Left forelimb (tissue), 1 donor: ENCODE results near the gene TULP1.

ENCODE experiments used
- DNase-seq: peaks from one replicate; pipeline ENCODE4 v3.0.0-alpha.2; 2018; ENCODE audit warnings: low spot score

The TULP1 gene

GRCh38 chr6:35496841-35497570, 15.7 kb downstream of the TULP1 start, which contains the start of gene TEAD3:
TSS of gene TEAD3 (minus strand) at chr6:35497079.
- DNase-seq: peak; percentile 87

DNA sequence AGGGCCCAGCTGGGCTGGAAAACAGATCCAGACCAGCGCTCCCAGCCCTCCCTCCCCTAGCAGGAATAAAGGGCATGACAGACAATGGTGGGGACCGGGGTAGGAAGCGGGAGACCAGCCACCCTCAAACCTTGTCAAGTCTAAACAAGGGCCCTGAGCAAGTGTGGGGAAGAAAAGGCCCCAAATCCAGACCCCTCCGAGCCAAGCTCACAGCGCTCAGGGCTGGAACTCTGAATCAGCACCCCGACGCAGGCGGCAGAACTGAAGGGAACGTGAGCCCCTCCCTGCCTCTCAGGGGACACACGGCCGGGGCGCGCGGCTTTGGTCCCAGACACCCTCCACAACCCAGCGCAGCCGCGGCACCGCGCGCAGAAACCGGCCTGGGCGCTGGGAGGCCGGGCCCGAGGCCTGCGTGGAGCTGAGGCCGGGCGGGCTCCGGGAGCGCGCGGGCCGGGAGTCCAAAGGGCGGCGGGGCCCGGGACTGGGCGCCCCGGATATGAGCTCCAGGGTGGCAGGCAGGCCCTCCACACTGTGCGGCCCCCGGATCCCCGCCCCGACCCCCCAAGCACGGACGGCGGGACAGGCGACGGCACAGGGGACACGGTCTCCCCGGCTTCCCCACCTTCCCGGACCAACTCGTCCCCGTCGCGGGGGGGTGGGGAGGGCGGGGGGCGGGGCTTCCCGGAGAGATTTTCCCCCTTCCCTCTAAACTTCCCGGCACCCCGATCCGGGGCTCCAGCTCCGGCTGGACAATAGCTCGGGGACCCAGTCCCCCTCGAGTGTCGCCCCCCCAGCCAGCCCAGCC, 16.5 kb downstream of the TULP1 start:
- no peak for DNase-seq

GRCh38 chr6:35495258-35496035, 17.2 kb downstream of the TULP1 start:
- DNase-seq: no peak

DNA sequence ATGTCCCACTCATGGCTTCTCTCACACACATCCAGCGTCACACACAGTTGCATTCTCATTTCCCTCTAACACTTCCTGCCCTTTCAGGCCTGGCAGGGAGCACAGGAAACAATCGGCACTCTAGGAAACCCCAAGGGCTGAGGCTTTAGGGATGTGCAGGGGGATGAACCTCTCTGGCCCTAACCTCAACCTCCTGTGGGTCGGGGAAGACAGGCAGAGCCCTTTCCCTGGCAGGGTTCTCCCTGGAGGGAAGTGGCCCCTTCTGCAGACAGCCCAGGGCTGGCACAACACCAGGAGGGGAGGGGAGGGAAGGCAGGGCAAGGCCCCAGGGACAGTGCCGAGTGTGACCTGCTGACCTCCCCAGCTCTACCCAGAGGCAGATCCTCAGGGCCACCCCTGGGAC, 18.5 kb downstream of the TULP1 start:
- no peak for DNase-seq

GRCh38 chr6:35493307-35493983, 19.3 kb downstream of the TULP1 start:
- DNase-seq: no peak

DNA sequence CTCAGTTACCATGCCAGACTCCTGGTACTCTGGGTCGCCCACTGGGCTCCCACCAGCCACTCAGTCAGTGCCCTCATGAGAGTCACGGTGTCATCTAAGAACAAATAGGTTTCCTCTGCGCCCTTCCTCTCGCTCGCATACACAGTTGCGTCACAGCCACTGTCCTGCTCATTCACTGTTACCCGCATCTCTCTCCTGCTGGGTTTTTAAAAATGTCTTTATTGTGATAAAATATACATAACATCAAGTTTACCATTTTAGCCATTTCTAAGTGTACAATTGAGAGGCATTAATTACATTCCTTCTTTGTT, 19.8 kb downstream of the TULP1 start:
- no peak for DNase-seq

- no peak for DNase-seq
These were observed 20.3 kb downstream of the TULP1 start for GRCh38 chr6:35492258-35492973.

GRCh38 chr6:35491558-35492257, 21.0 kb downstream of the TULP1 start:
- DNase-seq: no peak

- DNase-seq: no peak
These were observed 21.7 kb downstream of the TULP1 start for GRCh38 chr6:35490821-35491557.

GRCh38 chr6:35489995-35490791, 22.5 kb downstream of the TULP1 start:
- DNase-seq: peak; percentile 87

DNA sequence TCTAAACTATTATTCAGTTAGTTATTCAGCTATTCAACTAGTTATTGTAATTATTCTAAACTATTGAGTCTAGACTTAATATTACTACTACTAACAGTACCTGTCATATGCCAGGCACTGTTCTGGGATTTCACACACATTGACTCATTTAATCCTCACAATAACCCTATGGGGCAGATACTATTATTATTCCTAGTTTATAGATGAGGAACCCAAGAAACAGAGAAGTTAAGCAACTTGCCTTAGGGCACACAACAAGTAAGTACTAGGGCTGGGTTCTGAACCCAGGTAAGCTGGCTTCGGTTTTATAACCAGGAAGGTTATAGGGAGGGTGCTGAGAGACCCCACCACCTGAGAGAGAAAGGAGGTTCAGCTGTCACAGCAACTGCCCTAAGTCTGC, 23.6 kb downstream of the TULP1 start:
- DNase-seq: no peak

GRCh38 chr6:35488517-35488862, 24.2 kb downstream of the TULP1 start:
- no peak for DNase-seq

GRCh38 chr6:35487658-35488516, 24.8 kb downstream of the TULP1 start:
- no peak for DNase-seq

DNA sequence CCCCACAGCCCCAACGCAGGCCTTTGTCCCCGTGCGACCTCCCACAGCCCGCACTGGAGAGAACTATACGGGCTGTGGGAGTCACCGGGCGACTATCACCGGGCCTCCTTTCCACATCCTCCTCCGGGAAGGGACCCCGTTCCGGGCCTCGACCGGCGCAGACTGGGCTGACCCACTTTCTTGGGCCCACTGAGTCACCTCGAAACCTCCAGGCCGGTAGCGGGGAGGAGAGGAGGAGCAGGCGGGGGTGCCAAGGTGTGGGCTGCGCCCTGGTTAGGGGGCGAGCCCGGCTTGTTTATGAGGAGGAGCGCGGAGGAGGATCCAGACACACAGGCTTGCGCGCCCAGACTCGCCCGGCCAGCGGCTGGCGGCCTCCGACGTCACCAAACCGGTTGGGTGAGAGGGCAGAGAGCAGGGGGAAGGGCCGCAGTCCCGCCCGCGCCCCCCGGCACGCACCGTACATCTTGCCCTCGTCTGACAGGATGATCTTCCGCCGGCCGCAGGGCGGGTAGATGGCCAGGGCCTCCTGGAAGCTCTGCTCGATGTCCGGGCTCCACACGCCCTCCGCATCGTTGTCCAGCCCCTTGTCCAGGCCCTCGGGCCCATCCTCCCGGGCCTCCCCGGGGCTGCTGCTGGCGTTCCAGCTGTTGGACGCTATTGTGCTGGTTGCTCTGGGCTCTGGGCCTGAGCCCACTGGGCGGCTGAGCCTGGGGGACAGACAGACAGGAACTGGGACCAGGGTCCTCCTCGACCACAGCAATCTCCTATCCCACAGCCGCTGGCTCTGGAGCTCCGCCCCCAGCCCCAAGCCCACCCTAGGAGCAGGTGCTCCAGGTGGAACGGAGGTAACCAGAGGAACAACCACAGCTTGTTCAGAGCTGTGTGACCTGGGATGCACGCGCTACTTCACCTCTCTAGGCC, 26.4 kb downstream of the TULP1 start:
- no peak for DNase-seq

GRCh38 chr6:35485402-35485877, 27.3 kb downstream of the TULP1 start:
- DNase-seq: no peak

DNA sequence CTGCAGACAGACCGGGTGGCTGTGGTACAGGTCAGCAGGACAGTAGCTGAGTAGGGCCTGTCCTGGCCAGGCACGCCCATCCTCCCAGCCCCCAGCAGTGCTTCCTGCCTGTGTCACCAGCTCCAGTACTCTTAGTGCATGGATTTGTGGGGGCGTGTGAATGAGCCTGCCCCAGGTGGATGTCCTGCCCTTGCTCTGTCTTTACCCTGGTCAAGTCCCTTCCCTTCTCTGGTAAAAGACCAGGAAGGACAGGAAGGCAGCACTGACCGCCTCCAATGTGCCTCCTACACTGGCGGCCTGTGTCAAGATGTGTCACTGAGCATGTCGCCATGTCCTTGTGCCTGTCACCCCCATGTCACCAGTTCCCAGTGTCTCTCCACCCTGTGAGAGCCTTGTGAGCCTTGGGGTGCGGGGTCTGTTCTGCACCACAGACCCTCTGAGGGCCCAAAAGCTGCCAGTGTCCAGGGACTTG, 27.7 kb downstream of the TULP1 start:
- DNase-seq: no peak
